AG10803 (cell line): ENCODE measurements around the gene EIF2B1.
"Not testable (repeated sequence)": the region's sequence is repeated elsewhere in the genome, so short reads cannot be mapped to it uniquely, and the experiment has no call there.

Experiments used
- DNase-seq: peaks from one replicate; pipeline ENCODE4 v3.0.0; 2010; ENCODE audit warnings: low read depth
- H3K4me3 ChIP-seq: 2 replicates; pipeline ENCODE4 v1.5.1; 2011; ENCODE audit warnings: mild to moderate bottlenecking, low read length, control low read depth
- TF ChIP-seq, protein P1 (sequence below): conservative IDR thresholded peaks from 2 replicates; pipeline ENCODE4 v1.5.1; 2011; ENCODE audit warnings: mild to moderate bottlenecking, low read length, control low read depth, inconsistent platforms

EIF2B1 gene

DNA sequence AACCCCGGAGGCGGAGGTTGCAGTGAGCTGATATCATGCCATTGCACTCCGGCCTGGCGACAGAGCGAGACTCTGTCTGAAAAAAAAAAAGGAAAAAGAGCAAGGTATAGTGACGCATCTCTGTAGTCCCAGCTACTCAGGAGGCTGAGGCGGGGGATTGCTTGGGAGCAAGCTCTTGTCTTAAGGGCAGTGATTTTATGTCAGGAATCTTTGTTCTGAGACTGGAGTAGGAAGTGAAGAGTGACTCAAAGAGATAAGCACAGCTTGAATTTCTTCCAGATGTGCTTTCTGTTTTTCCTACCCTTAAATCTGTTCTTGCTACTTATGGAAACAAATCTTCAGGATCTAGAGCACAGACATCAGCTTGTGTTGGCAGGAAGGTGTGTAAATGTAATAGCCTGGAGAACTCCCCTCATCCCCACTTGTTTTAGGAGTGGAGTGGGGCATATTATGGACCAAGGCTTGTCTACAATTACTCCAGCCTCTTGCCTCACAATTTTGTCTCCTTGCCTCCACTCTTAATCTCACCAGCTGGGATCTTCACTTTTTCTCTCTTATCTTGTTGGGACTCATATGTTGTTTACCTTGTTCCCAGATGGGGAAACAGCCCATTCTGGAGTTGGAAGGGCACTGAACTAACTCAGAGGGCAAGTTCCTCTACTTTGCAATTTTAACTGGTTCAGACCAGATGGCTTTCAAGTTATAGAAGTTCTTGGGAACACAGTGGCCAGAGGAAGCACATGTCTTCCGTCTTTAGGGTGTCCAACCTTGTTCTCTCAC lies 41.6 kb downstream of the EIF2B1 start:
- H3K4me3 ChIP-seq = no peak overlapping the region
- peak; percentile 12 for DNase-seq
- TF ChIP-seq, protein P1, sequence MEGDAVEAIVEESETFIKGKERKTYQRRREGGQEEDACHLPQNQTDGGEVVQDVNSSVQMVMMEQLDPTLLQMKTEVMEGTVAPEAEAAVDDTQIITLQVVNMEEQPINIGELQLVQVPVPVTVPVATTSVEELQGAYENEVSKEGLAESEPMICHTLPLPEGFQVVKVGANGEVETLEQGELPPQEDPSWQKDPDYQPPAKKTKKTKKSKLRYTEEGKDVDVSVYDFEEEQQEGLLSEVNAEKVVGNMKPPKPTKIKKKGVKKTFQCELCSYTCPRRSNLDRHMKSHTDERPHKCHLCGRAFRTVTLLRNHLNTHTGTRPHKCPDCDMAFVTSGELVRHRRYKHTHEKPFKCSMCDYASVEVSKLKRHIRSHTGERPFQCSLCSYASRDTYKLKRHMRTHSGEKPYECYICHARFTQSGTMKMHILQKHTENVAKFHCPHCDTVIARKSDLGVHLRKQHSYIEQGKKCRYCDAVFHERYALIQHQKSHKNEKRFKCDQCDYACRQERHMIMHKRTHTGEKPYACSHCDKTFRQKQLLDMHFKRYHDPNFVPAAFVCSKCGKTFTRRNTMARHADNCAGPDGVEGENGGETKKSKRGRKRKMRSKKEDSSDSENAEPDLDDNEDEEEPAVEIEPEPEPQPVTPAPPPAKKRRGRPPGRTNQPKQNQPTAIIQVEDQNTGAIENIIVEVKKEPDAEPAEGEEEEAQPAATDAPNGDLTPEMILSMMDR = no peak

- no peak for DNase-seq
- TF ChIP-seq, protein P1 = no peak
- H3K4me3 ChIP-seq = no peak overlapping the region
Measured at GRCh38 chr12:123580772-123581171, 52.7 kb downstream of the EIF2B1 start.

GRCh38 chr12:123578829-123579228 lies 54.7 kb downstream of the EIF2B1 start:
- not testable (repeated sequence) for DNase-seq

GRCh38 chr12:123578243-123578642 lies 55.2 kb downstream of the EIF2B1 start:
- no peak for DNase-seq
- TF ChIP-seq, protein P1 = no peak
- H3K4me3 ChIP-seq = no peak overlapping the region

More at GRCh38 chr12:123578829-123579228, 54.7 kb downstream of the EIF2B1 start:
- not testable (repeated sequence) for H3K4me3 ChIP-seq

DNA sequence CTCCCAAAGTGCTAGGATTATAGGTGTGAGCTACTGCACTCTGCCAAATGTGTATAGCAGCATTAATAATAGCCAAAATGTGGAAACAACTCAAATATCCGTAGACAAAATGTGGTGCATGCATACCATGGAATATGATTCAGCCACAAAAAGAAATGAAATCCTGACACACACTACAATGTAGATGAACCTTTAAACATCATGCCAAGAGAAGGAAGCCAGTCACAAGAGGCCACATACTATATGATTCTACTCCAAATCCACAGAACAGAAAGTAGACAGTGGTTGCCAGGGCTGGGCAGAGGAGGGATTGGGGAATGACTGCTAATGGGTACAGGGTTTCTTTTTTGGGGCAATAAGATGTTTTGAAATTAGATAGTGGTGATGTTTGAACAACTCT lies 56.9 kb downstream of the EIF2B1 start:
- peak; percentile 37 for DNase-seq
- no peak overlapping the region for H3K4me3 ChIP-seq
- TF ChIP-seq, protein P1 = no peak

DNA sequence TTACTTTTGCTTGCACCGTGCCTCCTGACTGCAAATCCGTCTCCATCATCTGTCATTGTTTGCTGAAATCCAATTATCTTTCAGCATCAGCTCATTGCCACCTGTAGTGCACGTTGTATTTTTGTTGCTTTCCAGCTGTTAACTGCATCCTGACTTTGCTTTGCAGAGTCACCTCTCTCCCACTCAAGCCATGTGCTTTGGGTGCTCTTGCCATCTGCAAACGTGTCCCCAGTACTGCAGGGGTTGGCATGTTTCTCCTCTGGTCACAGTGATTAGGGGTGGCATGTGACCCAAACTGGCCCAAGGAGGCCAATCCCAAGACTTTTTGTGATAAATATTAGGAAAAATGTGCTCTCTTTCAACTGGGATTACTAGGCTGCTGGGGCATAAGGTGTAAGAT lies 59.6 kb downstream of the EIF2B1 start:
- no peak for DNase-seq
- TF ChIP-seq, protein P1 = no peak
- no peak overlapping the region for H3K4me3 ChIP-seq

DNA sequence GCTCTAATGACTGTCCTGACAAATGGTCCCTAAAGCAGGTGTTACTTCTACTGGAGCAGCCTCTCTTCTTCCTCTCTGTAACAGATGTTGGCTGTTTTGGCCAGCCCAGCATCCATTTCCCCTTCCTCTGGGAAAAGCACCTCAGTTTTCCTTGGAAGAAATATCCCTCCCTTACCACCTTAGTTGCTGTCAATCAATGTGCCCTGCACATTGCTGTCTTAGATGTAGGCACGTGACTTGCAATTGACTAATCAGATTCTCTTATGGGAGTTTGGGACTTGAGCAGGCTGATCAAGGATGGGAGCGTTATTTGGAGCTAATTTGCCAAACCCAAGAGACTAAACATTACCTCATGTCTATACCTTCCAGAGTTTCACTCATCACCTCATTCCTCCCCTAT lies 61.1 kb downstream of the EIF2B1 start:
- H3K4me3 ChIP-seq = no peak overlapping the region
- TF ChIP-seq, protein P1 = no peak
- DNase-seq = no peak
